ENCODE results near the gene SETD3. TPM values are rescaled to one million over a fixed set of nuclear protein-coding genes. Genes with fewer than 3 reads are reported as not detected.
A peak's percentile ranks its signal among the peaks of the same experiment; 100 is the strongest.

SETD3 gene
- polyA plus RNA-seq, 1 donor (not counting 4 experiments of a cell fraction or from before 2014, with no cell fraction given): 48.1 TPM

GRCh38 chr14:99460793-99461192 lies 19.9 kb downstream of the SETD3 start:
- H3K9ac ChIP-seq (ENCODE audit: control insufficient read depth, extremely low read depth, insufficient read depth, low read length): no peak overlapping the region
- no peak overlapping the region for H2AFZ ChIP-seq (ENCODE audit: control insufficient read depth, low read length)
- H3K36me3 ChIP-seq (ENCODE audit: control insufficient read depth in 2 of 2, extremely low read depth in 1 of 2, insufficient read depth in 2 of 2, low read length in 2 of 2): peaks cover 9 to 33% of the 10 kb centered on the region in 2 experiments
- H4K20me1 ChIP-seq (ENCODE audit: control insufficient read depth, extremely low read depth, insufficient read depth, low read length): no peaks in the 10 kb centered on the region
- H3K4me3 ChIP-seq (ENCODE audit: control insufficient read depth in 2 of 3, extremely low read depth in 1 of 3, insufficient read depth in 2 of 3, low read depth in 1 of 3, low read length in 3 of 3): no peak overlapping the region
- H3K9me1 ChIP-seq (ENCODE audit: control insufficient read depth, extremely low read depth, insufficient read depth, low read length): no peaks in the 10 kb centered on the region
- dilution Hi-C loops (cut with MboI; ENCODE audit: extremely low pct_ligation_motif_present, low sequenced_read_pairs): no loop called here
- no peaks in the 10 kb centered on the region for H3K9me3 ChIP-seq (ENCODE audit: control insufficient read depth, low read depth, low read length)
- H3K27ac ChIP-seq (ENCODE audit: control insufficient read depth, insufficient read depth, low read length): peak overlapping the region; percentile 36
- no peaks in the 10 kb centered on the region for H3K27me3 ChIP-seq (ENCODE audit: control insufficient read depth, extremely low read depth, insufficient read depth, low read length)
- peaks cover 2% of the 10 kb centered on the region for H3K79me2 ChIP-seq (ENCODE audit: control insufficient read depth, insufficient read depth, low read length)
- TF ChIP-seq CTCF (optimal IDR thresholded peaks at IDR 0.05 in 1 of 3, IDR thresholded peaks at IDR 0.05 in 1 of 3, conservative IDR thresholded peaks at IDR 0.05 in 1 of 3; ENCODE audit: extremely low read depth in 1 of 3, insufficient read depth in 2 of 3, low read length in 3 of 3) (peak in 1 of 3 experiments; percentile 16), EZH2 (IDR thresholded peaks at IDR 0.05; ENCODE audit: low read length) (no peak)
- peak; percentile 92 for FAIRE-seq
- peak overlapping the region; percentile 20 for H3K4me2 ChIP-seq (ENCODE audit: control insufficient read depth, extremely low read depth, insufficient read depth, low read depth, low read length)
- H3K4me1 ChIP-seq (ENCODE audit: control insufficient read depth, extremely low read depth, insufficient read depth, low read length): peaks cover 26% of the 10 kb centered on the region
- peak; percentile 66 for DNase-seq (ENCODE audit: low read depth, low spot score)

- no peak for DNase-seq (ENCODE audit: low read depth, low spot score)
- no peak overlapping the region for H3K4me2 ChIP-seq (ENCODE audit: control insufficient read depth, extremely low read depth, insufficient read depth, low read depth, low read length)
- H3K36me3 ChIP-seq (ENCODE audit: control insufficient read depth in 2 of 2, extremely low read depth in 1 of 2, insufficient read depth in 2 of 2, low read length in 2 of 2): peaks cover 8 to 27% of the 10 kb centered on the region in 2 experiments
- no peak overlapping the region for H2AFZ ChIP-seq (ENCODE audit: control insufficient read depth, low read length)
- TF ChIP-seq EZH2 (IDR thresholded peaks at IDR 0.05; ENCODE audit: low read length): no peak
- TF ChIP-seq CTCF (optimal IDR thresholded peaks at IDR 0.05 in 1 of 3, IDR thresholded peaks at IDR 0.05 in 1 of 3, conservative IDR thresholded peaks at IDR 0.05 in 1 of 3; ENCODE audit: extremely low read depth in 1 of 3, insufficient read depth in 2 of 3, low read length in 3 of 3): no peak
- H3K9me3 ChIP-seq (ENCODE audit: control insufficient read depth, low read depth, low read length): no peaks in the 10 kb centered on the region
- no peak overlapping the region for H3K9ac ChIP-seq (ENCODE audit: control insufficient read depth, extremely low read depth, insufficient read depth, low read length)
- H3K27ac ChIP-seq (ENCODE audit: control insufficient read depth, insufficient read depth, low read length): no peak overlapping the region
- H4K20me1 ChIP-seq (ENCODE audit: control insufficient read depth, extremely low read depth, insufficient read depth, low read length): no peaks in the 10 kb centered on the region
- no peak for FAIRE-seq
- H3K79me2 ChIP-seq (ENCODE audit: control insufficient read depth, insufficient read depth, low read length): no peaks in the 10 kb centered on the region
- H3K4me3 ChIP-seq (ENCODE audit: control insufficient read depth in 2 of 3, extremely low read depth in 1 of 3, insufficient read depth in 2 of 3, low read depth in 1 of 3, low read length in 3 of 3): no peak overlapping the region
- dilution Hi-C loops (cut with MboI; ENCODE audit: extremely low pct_ligation_motif_present, low sequenced_read_pairs): no loop called here
- no peaks in the 10 kb centered on the region for H3K27me3 ChIP-seq (ENCODE audit: control insufficient read depth, extremely low read depth, insufficient read depth, low read length)
- peaks cover 26% of the 10 kb centered on the region for H3K4me1 ChIP-seq (ENCODE audit: control insufficient read depth, extremely low read depth, insufficient read depth, low read length)
- no peaks in the 10 kb centered on the region for H3K9me1 ChIP-seq (ENCODE audit: control insufficient read depth, extremely low read depth, insufficient read depth, low read length)
Observed at GRCh38 chr14:99459481-99460100, 21.1 kb downstream of the SETD3 start.

Measured in keratinocyte (primary cell).